ENCODE results near the gene CCZ1. TPM values are rescaled to one million over a fixed set of nuclear protein-coding genes. Genes with fewer than 3 reads are reported as not detected.
"Not testable (repeated sequence)": the region's sequence is repeated elsewhere in the genome, so short reads cannot be mapped to it uniquely, and the experiment has no call there.

Gene CCZ1
- total RNA-seq, 1 donor: 64.9 TPM

DNA sequence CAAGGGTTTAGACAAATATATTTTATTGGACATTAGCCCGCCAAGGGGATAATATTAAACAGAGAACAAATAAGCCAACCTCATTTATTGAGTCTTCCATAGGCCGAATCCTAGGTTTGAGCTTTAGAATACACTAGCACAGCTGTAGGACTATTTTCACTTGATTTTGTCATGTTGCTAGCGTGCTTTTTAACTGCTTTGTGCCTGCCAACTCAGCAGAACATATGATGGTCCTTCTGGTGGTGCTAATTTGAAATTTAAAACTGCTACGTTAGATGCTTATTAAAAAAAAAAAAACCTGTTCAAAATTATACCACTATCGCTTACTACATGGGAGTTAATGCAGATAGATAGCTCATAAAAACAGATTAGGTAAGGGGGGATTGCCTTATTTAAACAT is 14.1 kb upstream of the CCZ1 start:
- H3K27me3 ChIP-seq (ENCODE audit: insufficient read depth, low read length); H3K9me3 ChIP-seq (ENCODE audit: low read depth, low read length); H3K4me1 ChIP-seq (ENCODE audit: insufficient read depth, low read length); H3K4me3 ChIP-seq (ENCODE audit: low read length): not testable (repeated sequence)

DNA sequence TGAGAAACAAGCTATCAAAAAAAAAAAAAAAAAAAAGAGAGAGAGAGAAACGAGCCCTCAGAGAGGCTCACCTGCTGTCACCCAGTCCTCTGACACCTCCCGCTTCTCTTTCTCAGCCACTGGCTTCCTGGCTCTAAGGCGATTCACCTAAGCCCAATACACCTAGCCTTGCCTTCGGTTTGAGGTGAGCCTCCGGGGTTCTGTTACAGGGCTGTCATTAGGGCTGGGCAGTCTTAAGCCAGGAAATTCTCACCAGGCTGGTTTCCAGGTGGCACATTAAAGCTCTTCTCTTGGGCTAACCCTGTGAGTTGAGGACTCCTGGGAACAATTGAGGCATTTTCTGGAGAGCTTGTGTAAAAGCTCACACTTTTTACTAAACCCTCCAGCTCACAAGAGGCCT is 10.5 kb upstream of the CCZ1 start:
- H3K4me1 ChIP-seq (ENCODE audit: insufficient read depth, low read length); H3K4me3 ChIP-seq (ENCODE audit: low read length); H3K9me3 ChIP-seq (ENCODE audit: low read depth, low read length); H3K27me3 ChIP-seq (ENCODE audit: insufficient read depth, low read length): not testable (repeated sequence)

DNA sequence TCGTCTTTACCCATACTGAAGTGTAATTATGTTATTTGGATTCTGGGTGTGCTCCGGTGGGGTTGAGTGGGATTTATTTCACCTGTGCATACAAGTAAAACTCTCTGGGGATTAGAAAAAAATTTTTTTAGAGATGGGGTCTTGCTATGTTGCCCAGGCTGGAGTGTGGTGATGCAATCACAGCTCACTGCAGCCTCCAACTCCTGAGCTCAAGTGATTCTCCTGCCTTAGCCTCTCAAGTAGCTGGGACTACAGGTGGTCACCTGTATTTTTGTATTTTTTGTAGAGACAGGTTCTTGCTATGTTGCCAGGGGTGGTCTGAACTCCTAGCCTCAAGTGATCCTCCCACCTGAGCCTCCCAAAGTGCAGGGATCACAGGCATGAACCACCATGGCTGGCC is 8.3 kb upstream of the CCZ1 start:
- H3K4me1 ChIP-seq (ENCODE audit: insufficient read depth, low read length); H3K27me3 ChIP-seq (ENCODE audit: insufficient read depth, low read length); H3K4me3 ChIP-seq (ENCODE audit: low read length); H3K9me3 ChIP-seq (ENCODE audit: low read depth, low read length): not testable (repeated sequence)

DNA sequence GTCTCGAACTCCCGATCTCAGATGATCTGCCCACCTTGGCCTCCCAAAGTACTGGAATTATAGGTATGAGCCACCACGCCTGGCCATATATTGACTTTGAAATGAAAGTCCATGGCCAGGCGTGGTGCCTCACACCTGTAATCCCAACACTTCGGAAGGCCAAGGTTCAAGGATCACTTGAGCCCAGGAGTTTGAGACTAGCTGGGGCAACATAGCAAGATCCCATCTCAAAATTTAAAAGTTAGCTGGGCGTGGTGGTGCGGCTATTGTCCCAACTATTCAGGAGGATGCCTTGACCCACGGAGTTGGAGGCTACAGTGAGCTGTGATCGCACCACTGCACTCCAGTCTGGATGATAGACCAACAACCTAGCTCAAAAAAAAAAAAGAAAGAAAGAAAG is 6.0 kb upstream of the CCZ1 start:
- no peaks in the 10 kb centered on the region for H3K4me1 ChIP-seq (ENCODE audit: insufficient read depth, low read length)
- H3K9me3 ChIP-seq (ENCODE audit: low read depth, low read length): no peaks in the 10 kb centered on the region
- H3K4me3 ChIP-seq (ENCODE audit: low read length): no peak overlapping the region
- no peaks in the 10 kb centered on the region for H3K27me3 ChIP-seq (ENCODE audit: insufficient read depth, low read length)

DNA sequence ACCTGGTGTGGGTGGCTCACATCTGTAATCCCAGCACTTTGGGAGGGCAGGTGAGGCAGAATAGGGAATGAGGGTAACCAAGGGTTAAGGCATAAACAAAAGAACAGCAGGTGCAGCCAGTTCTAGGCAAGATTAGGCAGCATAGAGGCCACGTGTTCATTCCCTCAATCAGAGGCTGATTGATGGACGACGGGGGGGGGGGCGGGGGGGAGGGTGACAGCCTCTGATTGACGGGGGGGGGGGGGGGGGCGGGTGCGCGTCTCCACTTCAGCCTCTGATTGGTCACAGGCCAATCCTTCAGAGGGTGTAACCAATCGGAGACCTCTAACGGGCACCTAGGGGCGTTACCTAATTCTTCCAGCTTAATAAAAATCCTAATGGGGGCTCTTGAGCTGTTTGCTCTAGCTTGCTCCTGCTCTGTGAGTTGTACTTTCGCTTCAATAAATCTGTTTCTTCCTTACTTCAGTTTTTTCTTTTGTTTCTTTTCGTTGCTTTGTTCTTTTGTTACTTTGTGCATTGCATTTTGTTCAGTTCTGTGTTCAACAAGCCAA is 1.1 kb upstream of the CCZ1 start:
- not testable (repeated sequence) for H3K4me1 ChIP-seq (ENCODE audit: insufficient read depth, low read length); H3K27me3 ChIP-seq (ENCODE audit: insufficient read depth, low read length); H3K9me3 ChIP-seq (ENCODE audit: low read depth, low read length); H3K4me3 ChIP-seq (ENCODE audit: low read length)

DNA sequence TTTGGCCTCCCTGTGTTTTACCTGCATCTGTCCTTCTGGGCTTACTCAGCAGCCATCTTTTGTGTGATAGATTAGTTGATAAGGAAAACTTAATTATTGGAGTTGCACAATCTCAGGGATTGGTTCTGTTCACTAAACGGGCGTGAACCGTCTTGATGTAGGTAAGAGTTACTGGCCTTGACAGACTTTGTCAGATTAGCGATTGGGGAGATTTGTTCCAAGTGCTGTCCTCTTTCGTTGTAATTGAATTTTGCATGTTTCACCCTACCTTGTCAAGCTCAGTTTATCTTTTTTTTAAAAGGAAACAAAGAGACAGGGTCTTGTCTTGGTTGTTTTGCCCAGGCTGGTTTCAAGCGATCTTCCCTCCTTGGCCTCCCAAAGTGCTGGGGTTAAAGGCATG is 4.5 kb downstream of the CCZ1 start:
- not testable (repeated sequence) for H3K4me1 ChIP-seq (ENCODE audit: insufficient read depth, low read length); H3K27me3 ChIP-seq (ENCODE audit: insufficient read depth, low read length); H3K4me3 ChIP-seq (ENCODE audit: low read length); H3K9me3 ChIP-seq (ENCODE audit: low read depth, low read length)

DNA sequence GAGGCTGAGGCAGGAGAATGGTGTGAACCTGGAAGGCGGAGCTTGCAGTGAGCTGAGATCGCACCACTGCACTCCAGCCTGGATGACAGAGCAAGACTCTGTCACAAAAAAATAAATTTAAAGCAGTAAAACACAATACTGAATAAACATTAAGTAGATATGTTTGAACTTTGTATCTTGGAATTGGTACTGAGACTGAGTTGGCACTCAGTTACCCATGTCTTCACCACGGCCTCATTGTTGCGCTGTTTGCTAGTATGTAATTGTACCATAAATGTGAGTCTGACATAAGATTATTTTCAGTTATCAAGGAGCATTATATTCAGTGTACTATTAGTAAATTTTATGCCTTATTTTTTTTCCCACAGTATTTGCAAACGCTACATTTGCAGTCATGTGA is 6.2 kb downstream of the CCZ1 start:
- not testable (repeated sequence) for H3K27me3 ChIP-seq (ENCODE audit: insufficient read depth, low read length); H3K4me3 ChIP-seq (ENCODE audit: low read length); H3K4me1 ChIP-seq (ENCODE audit: insufficient read depth, low read length); H3K9me3 ChIP-seq (ENCODE audit: low read depth, low read length)

DNA sequence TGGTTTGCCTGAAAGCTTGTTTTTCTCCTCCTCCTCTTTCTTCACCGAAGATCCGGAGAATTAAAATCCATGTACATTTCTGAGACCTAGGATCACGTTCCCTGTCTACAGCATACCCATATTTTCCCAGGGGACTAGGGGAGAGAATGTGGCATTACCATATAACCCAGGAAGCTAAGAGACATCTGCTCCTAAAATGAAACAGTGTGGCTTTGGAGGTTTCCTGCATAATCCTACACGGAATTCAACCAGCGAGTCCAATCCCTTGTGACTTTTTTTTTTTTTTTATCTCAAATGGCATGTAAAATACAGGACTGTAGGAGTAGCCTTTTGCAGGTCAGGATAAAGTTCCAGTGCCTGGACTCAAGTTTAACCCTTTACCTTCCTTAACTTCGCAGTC is 10.3 kb downstream of the CCZ1 start:
- not testable (repeated sequence) for H3K9me3 ChIP-seq (ENCODE audit: low read depth, low read length); H3K4me3 ChIP-seq (ENCODE audit: low read length); H3K4me1 ChIP-seq (ENCODE audit: insufficient read depth, low read length)

DNA sequence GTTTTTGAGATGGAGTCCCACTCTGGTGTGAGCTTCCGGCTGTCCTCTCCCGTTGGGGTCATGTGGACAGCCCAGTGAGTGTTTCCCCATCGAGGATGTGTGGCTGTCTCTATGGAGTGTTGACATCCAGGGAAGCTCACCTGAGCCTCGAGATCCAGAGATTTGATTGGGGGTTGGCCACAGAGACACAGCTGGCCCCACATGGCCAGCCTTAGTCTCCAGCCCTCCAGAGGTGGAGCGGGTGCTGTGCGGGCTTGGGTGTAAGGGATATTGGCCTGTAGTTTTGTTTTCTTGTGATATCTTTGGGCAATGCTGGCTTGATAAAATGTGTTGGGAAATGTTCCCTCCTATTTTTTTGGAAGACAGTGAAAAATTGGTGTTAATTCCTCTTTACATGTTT is 18.0 kb downstream of the CCZ1 start:
- not testable (repeated sequence) for H3K27me3 ChIP-seq (ENCODE audit: insufficient read depth, low read length); H3K9me3 ChIP-seq (ENCODE audit: low read depth, low read length); H3K4me3 ChIP-seq (ENCODE audit: low read length); H3K4me1 ChIP-seq (ENCODE audit: insufficient read depth, low read length)

More for the DNA sequence above, 10.3 kb downstream of the CCZ1 start:
- not testable (repeated sequence) for H3K27me3 ChIP-seq (ENCODE audit: insufficient read depth, low read length)

DNA sequence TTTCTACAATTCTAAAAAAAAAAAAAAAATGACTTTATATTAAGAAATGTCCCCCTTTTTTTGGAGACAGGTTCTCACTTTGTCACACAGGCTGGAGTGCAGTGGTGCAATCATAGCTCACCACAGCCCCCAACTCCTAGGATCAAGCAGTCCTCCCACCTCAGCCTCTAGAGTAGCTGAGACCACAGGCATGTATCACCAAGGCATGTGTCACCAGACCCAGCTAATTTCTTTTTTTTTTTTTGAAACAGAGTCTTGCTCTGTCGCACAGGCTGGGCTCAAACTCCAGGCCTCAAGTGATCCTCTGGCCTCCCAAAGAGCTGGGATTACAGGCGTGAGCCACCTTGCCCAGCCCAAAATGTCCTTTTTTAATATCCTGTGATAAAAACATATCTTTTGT is 25.6 kb downstream of the CCZ1 start:
- not testable (repeated sequence) for H3K4me3 ChIP-seq (ENCODE audit: low read length); H3K4me1 ChIP-seq (ENCODE audit: insufficient read depth, low read length); H3K9me3 ChIP-seq (ENCODE audit: low read depth, low read length); H3K27me3 ChIP-seq (ENCODE audit: insufficient read depth, low read length)

DNA sequence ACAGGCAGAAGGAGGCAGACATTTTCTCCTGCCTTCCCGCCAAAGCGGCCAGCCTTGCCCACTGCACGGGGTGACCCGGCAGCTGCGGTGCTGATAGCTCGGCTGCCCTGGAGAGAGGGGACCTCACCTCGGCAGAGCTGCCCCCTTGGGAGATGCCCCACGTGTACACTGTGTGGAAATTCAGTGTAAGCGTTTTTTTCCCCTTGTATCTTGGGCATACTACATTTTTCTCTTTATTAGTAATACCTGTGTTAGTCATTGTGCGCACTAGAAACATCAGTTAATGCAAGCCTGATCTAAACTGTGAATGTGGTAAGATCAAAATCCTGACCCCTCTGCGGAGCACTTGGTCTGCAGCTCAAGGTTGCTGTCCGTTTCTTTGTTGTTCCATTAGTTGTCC is 26.1 kb downstream of the CCZ1 start:
- H3K4me1 ChIP-seq (ENCODE audit: insufficient read depth, low read length); H3K9me3 ChIP-seq (ENCODE audit: low read depth, low read length); H3K27me3 ChIP-seq (ENCODE audit: insufficient read depth, low read length); H3K4me3 ChIP-seq (ENCODE audit: low read length): not testable (repeated sequence)

DNA sequence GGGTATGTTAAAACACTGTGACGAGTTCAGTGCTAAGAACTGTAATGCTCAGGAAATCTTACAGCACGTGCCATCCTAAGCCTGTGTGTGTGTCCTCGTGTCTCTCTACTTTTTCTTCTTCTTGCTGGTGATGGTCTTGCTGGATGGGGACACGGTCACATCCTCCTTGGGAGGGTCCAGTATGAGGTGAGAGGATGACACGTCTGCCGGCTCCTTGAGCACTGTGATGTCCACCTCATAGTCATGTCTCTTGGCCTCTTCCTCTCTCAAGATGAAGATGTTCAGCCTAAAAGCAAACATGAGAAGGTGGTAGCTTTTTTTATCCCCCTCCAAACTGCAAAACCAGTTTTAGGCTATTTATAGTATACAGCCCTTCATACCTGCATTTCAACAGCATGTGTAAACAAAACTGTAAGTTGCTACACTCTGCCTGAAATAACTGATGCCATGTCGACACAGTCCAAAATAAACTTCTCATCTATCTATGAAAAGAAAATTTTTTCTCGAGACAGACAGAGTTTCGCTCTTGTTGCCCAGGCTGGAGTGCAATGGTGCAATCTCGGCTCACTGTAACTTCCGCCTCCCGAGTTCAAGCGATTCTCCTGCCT is 27.8 kb downstream of the CCZ1 start:
- not testable (repeated sequence) for H3K9me3 ChIP-seq (ENCODE audit: low read depth, low read length); H3K4me1 ChIP-seq (ENCODE audit: insufficient read depth, low read length); H3K4me3 ChIP-seq (ENCODE audit: low read length); H3K27me3 ChIP-seq (ENCODE audit: insufficient read depth, low read length)

DNA sequence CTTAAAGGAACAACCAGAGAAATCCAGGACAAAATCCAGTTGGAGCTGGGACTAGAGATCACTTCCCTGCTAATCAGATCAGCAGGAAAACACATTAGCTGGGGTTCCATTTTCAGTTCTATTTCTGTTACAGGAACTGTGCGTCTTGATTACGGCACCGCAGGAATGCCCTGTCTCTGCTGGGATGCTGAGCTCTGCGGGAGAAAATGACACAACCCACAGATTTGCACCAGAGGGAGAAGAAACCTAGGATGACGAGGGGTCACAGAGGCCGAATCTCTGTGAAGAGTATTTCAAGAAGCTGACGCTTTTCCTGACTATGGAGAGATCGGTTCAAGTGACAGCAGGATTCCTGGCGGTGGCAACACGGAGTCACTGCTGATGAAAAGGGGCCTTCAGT is 31.8 kb downstream of the CCZ1 start:
- H3K4me3 ChIP-seq (ENCODE audit: low read length); H3K9me3 ChIP-seq (ENCODE audit: low read depth, low read length); H3K4me1 ChIP-seq (ENCODE audit: insufficient read depth, low read length); H3K27me3 ChIP-seq (ENCODE audit: insufficient read depth, low read length): not testable (repeated sequence)

DNA sequence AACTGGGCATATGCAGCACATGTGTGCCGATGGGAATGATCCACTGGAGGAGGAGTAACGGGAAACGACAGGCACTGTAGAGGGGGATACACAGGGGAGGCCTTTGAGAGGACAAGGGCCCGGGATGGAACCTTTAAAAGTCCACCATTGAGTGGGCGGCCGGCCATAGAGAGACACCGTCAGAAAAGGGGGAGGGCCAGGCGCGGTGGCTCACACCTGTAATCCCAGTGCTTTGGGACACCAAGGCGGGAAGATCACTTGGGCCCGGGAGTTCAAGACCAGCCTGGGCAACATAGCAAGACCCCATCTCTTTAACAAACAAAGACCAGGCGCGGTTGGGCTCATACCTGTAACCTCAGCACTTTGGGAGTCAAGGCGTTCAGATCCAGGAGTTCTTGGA is 32.7 kb downstream of the CCZ1 start:
- not testable (repeated sequence) for H3K9me3 ChIP-seq (ENCODE audit: low read depth, low read length); H3K4me3 ChIP-seq (ENCODE audit: low read length); H3K4me1 ChIP-seq (ENCODE audit: insufficient read depth, low read length); H3K27me3 ChIP-seq (ENCODE audit: insufficient read depth, low read length)

DNA sequence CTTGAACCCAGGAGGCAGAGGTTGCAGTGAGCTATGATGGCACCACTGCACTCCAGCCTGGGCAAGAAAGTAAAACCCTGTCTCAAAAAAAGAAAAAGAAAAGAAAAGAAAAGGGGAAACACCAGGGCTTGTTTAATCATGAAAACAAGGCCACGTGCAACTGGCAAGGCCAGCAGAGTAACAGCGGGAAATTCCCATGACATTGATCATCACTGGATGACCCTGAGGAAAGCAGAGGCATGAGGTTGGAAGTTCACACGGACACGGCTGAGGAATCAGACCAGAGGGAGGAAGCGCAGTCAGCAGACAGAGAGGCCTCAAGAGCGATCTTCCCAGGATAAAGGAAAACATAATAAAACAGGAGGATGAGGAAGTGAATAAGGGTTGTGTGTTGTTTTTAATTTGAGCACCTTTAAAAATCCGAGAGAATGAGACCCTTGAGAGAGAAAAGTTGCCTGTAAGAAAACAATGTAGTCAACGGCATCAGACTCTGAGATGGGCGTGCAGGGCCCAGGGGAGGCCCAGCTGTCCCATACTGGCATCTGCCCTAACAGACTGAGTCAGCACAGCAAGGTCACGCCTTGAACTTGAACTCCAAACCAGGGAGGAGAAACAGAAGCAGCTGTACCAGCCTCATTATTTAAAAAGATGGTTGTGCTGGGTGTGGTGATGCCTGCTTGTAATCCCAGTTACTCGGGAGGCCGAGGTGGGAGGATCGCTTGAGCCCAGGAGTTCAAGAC is 33.5 kb downstream of the CCZ1 start:
- not testable (repeated sequence) for H3K4me3 ChIP-seq (ENCODE audit: low read length); H3K4me1 ChIP-seq (ENCODE audit: insufficient read depth, low read length); H3K27me3 ChIP-seq (ENCODE audit: insufficient read depth, low read length); H3K9me3 ChIP-seq (ENCODE audit: low read depth, low read length)

DNA sequence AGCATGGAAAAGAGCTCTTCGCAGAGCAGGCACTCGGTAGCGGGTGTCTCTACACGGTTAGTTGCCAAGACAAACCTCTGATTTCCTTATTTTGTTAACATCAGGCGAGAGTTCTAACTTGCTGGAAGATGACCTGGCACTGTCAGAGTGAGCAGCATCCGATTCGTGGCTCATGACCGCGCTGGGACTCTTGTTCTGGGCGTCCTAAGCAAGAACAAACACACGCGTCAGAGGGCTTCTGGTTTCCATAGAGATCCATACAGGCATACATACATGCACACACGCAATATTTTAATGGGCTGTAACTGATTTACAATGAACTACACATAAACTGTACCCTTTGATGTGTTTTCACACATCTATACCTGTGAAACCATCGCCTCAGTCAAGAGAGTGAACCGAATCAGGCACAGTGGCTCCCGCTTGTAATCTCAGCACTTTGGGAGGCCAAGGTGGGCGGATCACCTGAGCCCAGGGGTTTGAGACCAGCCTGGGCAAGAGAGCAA is 36.5 kb downstream of the CCZ1 start:
- H3K27me3 ChIP-seq (ENCODE audit: insufficient read depth, low read length); H3K9me3 ChIP-seq (ENCODE audit: low read depth, low read length); H3K4me3 ChIP-seq (ENCODE audit: low read length); H3K4me1 ChIP-seq (ENCODE audit: insufficient read depth, low read length): not testable (repeated sequence)
